OCI-LY7 (cell line): ENCODE measurements around the gene TRIM58.

Experiments used
- CTCF ChIP-seq: fragments of 200-600 bp; sonication (generic); conservative IDR thresholded peaks from 2 replicates; pipeline ENCODE4 v1.5.1; 2014; ENCODE audit warnings: mild to moderate bottlenecking, antibody characterized with exemption, low read length, moderate library complexity, mixed read lengths
- EZH2phosphoT487 ChIP-seq: fragments of 200-600 bp; sonication (generic); IDR thresholded peaks from 2 replicates; pipeline ENCODE4 v1.6.1; 2018; ENCODE audit warnings: low read depth, borderline replicate concordance, mild to moderate bottlenecking, mixed run types, antibody characterized with exemption, low read length, moderate library complexity, mixed read lengths

DNA sequence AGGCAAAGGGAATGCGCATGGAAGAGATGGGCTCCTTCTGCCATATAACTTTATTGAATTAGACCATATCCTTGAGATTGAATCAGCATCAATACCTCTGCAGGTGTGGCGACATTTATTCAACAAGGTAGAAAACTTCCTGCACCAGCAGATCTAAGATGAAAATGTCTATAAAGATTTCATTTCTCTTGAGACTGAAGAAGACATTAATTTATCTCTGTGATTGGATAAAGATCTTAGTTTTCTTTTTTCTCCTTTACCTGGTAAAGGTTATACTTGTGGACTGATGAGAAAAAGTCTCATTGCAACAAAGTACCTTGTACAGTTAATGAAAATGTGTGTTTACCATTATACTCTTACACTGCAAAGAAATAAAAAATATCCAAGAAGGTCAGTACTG, 63.0 kb downstream of the TRIM58 start, which contains the start of gene OR2T8:
- TF ChIP-seq CTCF (no peak), EZH2phosphoT487 (no peak)
